K562 (cell line): Measurements from ENCODE around the gene SLC35E3. TPM values are rescaled to one million over a fixed set of nuclear protein-coding genes. Genes with fewer than 3 reads are reported as not detected.

ENCODE experiments used
- E2F1 ChIP-seq: sonication (generic); formaldehyde crosslinking; IDR thresholded peaks from 2 replicates; pipeline ENCODE4 v1.8.1; 2023; ENCODE audit warnings: mild to moderate bottlenecking, missing genetic modification reagents, moderate library complexity
- GMEB1 ChIP-seq: fragments of 250-450 bp; sonication (Bioruptor Pico); IDR thresholded peaks from 2 replicates; pipeline ENCODE4 v1.4.0; 2020; ENCODE audit warnings: mild to moderate bottlenecking
- GTF3C2 ChIP-seq: IDR thresholded peaks from 3 replicates; pipeline ENCODE4 v1.6.1; 2011; ENCODE audit warnings: borderline replicate concordance, mild to moderate bottlenecking, moderate library complexity; ENCODE audit not compliant: insufficient read length; ENCODE audit errors: extremely low read depth
- JUN ChIP-seq, 2 experiments: sonication (generic) in 1 of 2; formaldehyde crosslinking in 1 of 2; IDR thresholded peaks; 2 replicates each; pipeline versions ENCODE4 v1.6.1 to v1.8.0; 2012 to 2022; ENCODE audit warnings: borderline replicate concordance in 2 of 2, mild to moderate bottlenecking in 2 of 2, improper control_type of control experiment in 1 of 2, low read depth in 1 of 2, low read length in 1 of 2, missing genetic modification reagents in 1 of 2
- KHSRP ChIP-seq: fragments of 450-650 bp; IDR thresholded peaks from 2 replicates; pipeline ENCODE4 v1.6.1; 2017
- KLF10 ChIP-seq: fragments of 250-450 bp; sonication (Bioruptor Pico); IDR thresholded peaks from 2 replicates; pipeline ENCODE4 v1.6.1; 2021; ENCODE audit warnings: matching md5 sums
- LCOR ChIP-seq: sonication (generic); formaldehyde crosslinking; IDR thresholded peaks from 2 replicates; pipeline ENCODE4 v1.8.0; 2022; ENCODE audit warnings: mild to moderate bottlenecking, missing genetic modification reagents
- PHF8 ChIP-seq: fragments of 200-600 bp; sonication (generic); IDR thresholded peaks from 2 replicates; pipeline ENCODE4 v1.6.1; 2012; ENCODE audit warnings: mixed run types, mild to moderate bottlenecking, inconsistent platforms, low read length, moderate library complexity, borderline replicate concordance
- PRPF4 ChIP-seq: fragments of 200-400 bp; formaldehyde crosslinking; IDR thresholded peaks from one replicate; pipeline ENCODE4 v1.6.1; 2017; ENCODE audit warnings: low read length, low read depth, mild to moderate bottlenecking; ENCODE audit not compliant: insufficient read depth, poor library complexity, severe bottlenecking
- SMARCB1 ChIP-seq: IDR thresholded peaks from 2 replicates; pipeline ENCODE4 v1.6.1; 2011; ENCODE audit warnings: improper control_type of control experiment, low read depth; ENCODE audit not compliant: insufficient read length
- TEAD1 ChIP-seq, 2 experiments: fragments of 450-650 bp in 1 of 2; sonication (generic) in 1 of 2; formaldehyde crosslinking; IDR thresholded peaks; 2 replicates each; pipeline versions ENCODE4 v1.4.0 to v1.8.0; 2020 to 2022; ENCODE audit warnings: mild to moderate bottlenecking in 2 of 2, missing genetic modification reagents in 1 of 2
- USF1 ChIP-seq: sonication (generic); formaldehyde crosslinking; IDR thresholded peaks from 2 replicates; pipeline ENCODE4 v1.9.0; 2022; ENCODE audit warnings: mild to moderate bottlenecking, missing genetic modification reagents
- XRCC5 ChIP-seq: fragments of 200-400 bp; formaldehyde crosslinking; IDR thresholded peaks from 2 replicates; pipeline ENCODE4 v1.6.1; 2017; ENCODE audit warnings: low read depth, mild to moderate bottlenecking, low read length
- ZNF592 ChIP-seq: fragments of 450-650 bp; IDR thresholded peaks from 2 replicates; pipeline ENCODE4 v1.6.1; 2017; ENCODE audit warnings: antibody characterized with exemption, mild to moderate bottlenecking
- polyA plus RNA-seq, 8 experiments: library from polyadenylated mRNA; depleted of rRNA in 4 of 8; stranded (reverse) in 5 of 8; unstranded in 3 of 8; fragments of >200 nt; fragmentation: Nextera tagmentation in 2 of 8; fragmentation: Illumina TruSeq in 1 of 8; extraction: Ambion mirVana in 2 of 8; extraction: Trizol in 1 of 8; gene quantifications; 2 replicates each; pipeline versions ENCODE4 v1.2.1 to v1.2.3, GENCODE V29; 2011 to 2014; ENCODE audit warnings: inconsistent platforms in 1 of 8, missing spikeins in 1 of 8
- total RNA-seq, 7 experiments: library from RNA; depleted of rRNA in 6 of 7; stranded (reverse); fragments of >200 nt in 6 of 7; fragmentation: Illumina TruSeq in 2 of 7; extraction: Trizol in 2 of 7; gene quantifications; 2 replicates each; pipeline versions ENCODE4 v1.2.1 to v1.2.3, GENCODE V29; 2011 to 2021; ENCODE audit warnings: low replicate concordance in 1 of 7

The SLC35E3 gene
- total and polyA plus RNA-seq, 9 of the 15 experiments (the other 6 are each of a cell fraction or from before 2014, with no cell fraction given) = 1.2 to 5.9 (median 3.8) TPM

GRCh38 chr12:68808388-68809189, 62.6 kb downstream of the SLC35E3 start (continued):
- TF ChIP-seq GMEB1 (CRISPR knock-in tag) (no peak), JUN (IDR thresholded peaks at IDR 0.05; ENCODE audit: borderline replicate concordance, low read depth, low read length) (0 out of 2 replicates have a peak, but pooled peaks have one; percentile 46), JUN (CRISPR knock-in tag; IDR thresholded peaks at IDR 0.05; ENCODE audit: borderline replicate concordance) (no peak), PRPF4 (no peak), KLF10 (CRISPR knock-in tag) (no peak), SMARCB1 (no peak), LCOR (CRISPR knock-in tag) (0 out of 2 replicates have a peak, but pooled peaks have one; percentile 31), KHSRP (no peak), ZNF592 (no peak; the same call in 1 of the 2 replicates), GTF3C2 (no peak), XRCC5 (no peak), USF1 (no peak; the same call in 1 of the 2 replicates), E2F1 (no peak), PHF8 (no peak), TEAD1 (CRISPR knock-in tag; IDR thresholded peaks at IDR 0.05) (0 out of 4 replicates have a peak, but pooled peaks of 1 of the 2 experiments have one; percentile 15)
